GM12891 (cell line): Measurements from ENCODE around the gene TSPOAP1.

Experiments used
- PAX5 ChIP-seq: IDR thresholded peaks from 2 replicates; pipeline ENCODE4 v1.6.1; 2011; ENCODE audit warnings: low read length, moderate library complexity, mild to moderate bottlenecking; ENCODE audit not compliant: insufficient read depth, severe bottlenecking
- POLR2A ChIP-seq: IDR thresholded peaks from 2 replicates; pipeline ENCODE4 v1.6.1; 2011; ENCODE audit warnings: low read depth, low read length, control low read depth
- POLR2AphosphoS5 ChIP-seq: IDR thresholded peaks from 2 replicates; pipeline ENCODE4 v1.6.1; 2011; ENCODE audit warnings: low read depth, low read length, control low read depth
- POU2F2 ChIP-seq: IDR thresholded peaks from 2 replicates; pipeline ENCODE4 v1.6.1; 2011; ENCODE audit warnings: low read depth, mild to moderate bottlenecking, control low read depth, low read length, moderate library complexity
- SPI1 ChIP-seq: IDR thresholded peaks from 2 replicates; pipeline ENCODE4 v1.6.1; 2011; ENCODE audit warnings: low read depth, low read length, control low read depth
- TAF1 ChIP-seq: IDR thresholded peaks from 2 replicates; pipeline ENCODE4 v1.6.1; 2011; ENCODE audit warnings: low read depth, low read length, control low read depth

DNA sequence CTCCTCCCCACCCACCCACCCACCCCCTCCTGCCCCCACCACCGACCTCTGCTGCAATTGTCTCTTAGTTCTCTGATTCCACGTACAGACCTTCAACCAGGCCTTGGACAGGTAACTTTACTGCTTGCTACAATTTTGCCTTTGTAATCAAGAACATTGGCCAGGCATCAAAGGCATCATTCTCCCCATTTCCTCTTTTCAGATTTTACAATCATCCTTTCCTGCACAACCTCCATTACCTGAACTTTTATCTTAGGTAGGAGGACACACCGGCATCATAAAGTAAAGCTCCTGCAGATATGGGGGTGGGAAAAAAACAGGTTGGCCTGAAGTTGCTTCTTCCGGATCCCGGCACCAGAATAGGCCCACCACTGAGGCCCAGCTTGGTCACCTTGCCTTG, 49.1 kb upstream of the TSPOAP1 start:
- TF ChIP-seq POLR2AphosphoS5 (no peak), POLR2A (no peak), TAF1 (no peak), POU2F2 (no peak), SPI1 (peak; percentile 66), PAX5 (no peak)
